ENCODE results near the gene TBC1D20.

TBC1D20 gene

GRCh38 chr20:417801-418342 lies 44.5 kb downstream of the TBC1D20 start:
- no peak for TF ChIP-seq CTCF (IDR thresholded peaks at IDR 0.05; ENCODE audit: low read depth, low read length, missing control alignments)
- no peak overlapping the region for H3K4me3 ChIP-seq (replicated peaks; ENCODE audit: low read depth, low read length)
- DNase-seq (ENCODE audit: extremely low read depth, low read depth), result no peak

GRCh38 chr20:416950-417800 lies 45.2 kb downstream of the TBC1D20 start:
- no peak for TF ChIP-seq CTCF (IDR thresholded peaks at IDR 0.05; ENCODE audit: low read depth, low read length, missing control alignments)
- DNase-seq (ENCODE audit: extremely low read depth, low read depth), result no peak
- no peak overlapping the region for H3K4me3 ChIP-seq (replicated peaks; ENCODE audit: low read depth, low read length)

- DNase-seq (ENCODE audit: extremely low read depth, low read depth), result no peak
- no peak overlapping the region for H3K4me3 ChIP-seq (replicated peaks; ENCODE audit: low read depth, low read length)
- TF ChIP-seq CTCF (IDR thresholded peaks at IDR 0.05; ENCODE audit: low read depth, low read length, missing control alignments), result no peak
These were observed 46.5 kb downstream of the TBC1D20 start for GRCh38 chr20:415820-416322.

- H3K4me3 ChIP-seq (replicated peaks; ENCODE audit: low read depth, low read length), result no peak overlapping the region
- no peak for TF ChIP-seq CTCF (IDR thresholded peaks at IDR 0.05; ENCODE audit: low read depth, low read length, missing control alignments)
- no peak for DNase-seq (ENCODE audit: extremely low read depth, low read depth)
These were observed 48.2 kb downstream of the TBC1D20 start for GRCh38 chr20:414161-414560.

GRCh38 chr20:412081-412480 lies 50.3 kb downstream of the TBC1D20 start:
- H3K4me3 ChIP-seq (replicated peaks; ENCODE audit: low read depth, low read length), result no peak overlapping the region
- DNase-seq (ENCODE audit: extremely low read depth, low read depth), result no peak
- TF ChIP-seq CTCF (IDR thresholded peaks at IDR 0.05; ENCODE audit: low read depth, low read length, missing control alignments), result no peak

GRCh38 chr20:409697-410559 lies 52.4 kb downstream of the TBC1D20 start:
- peak overlapping the region; percentile 59 for H3K4me3 ChIP-seq (replicated peaks; ENCODE audit: low read depth, low read length)

More at GRCh38 chr20:409697-410559, 52.4 kb downstream of the TBC1D20 start:
- TF ChIP-seq CTCF (IDR thresholded peaks at IDR 0.05; ENCODE audit: low read depth, low read length, missing control alignments), result no peak
- no peak for DNase-seq (ENCODE audit: extremely low read depth, low read depth)

All from HFF-Myc (cell line).